ENCODE results near the gene CHRDL1. TPM values are rescaled to one million over a fixed set of nuclear protein-coding genes. Genes with fewer than 3 reads are reported as not detected.
A peak's percentile ranks its signal among the peaks of the same experiment; 100 is the strongest.

Gene CHRDL1
- total and polyA plus RNA-seq, 11 donors = 0.42 to 67.8 (median 1.4) TPM; not detected in 1

DNA sequence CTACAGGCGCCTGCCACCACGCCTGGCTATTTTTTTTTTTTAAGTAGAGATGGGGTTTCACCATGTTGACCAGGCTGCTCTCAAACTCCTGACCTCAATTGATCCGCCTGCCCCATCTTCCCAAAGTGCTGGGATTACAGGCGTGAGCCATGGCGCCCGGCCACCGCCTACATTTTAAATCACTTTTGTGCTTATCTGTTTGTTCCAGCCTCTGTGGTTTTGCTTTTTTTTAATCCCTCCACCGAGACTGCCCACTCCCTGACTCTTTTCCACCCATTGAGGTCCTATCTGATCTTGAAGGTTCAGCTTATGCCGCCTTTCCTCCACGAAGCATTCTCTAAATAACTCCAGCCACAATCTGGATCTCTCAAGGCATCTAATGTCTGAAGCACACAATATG lies 73.5 kb downstream of the CHRDL1 start:
- Histone ChIP-seq H3K9me3 (no peaks in the 10 kb centered on the region), H3K4me1 (no peaks in the 10 kb centered on the region), H3K27me3 (peaks cover 0 to 5% (median 0%) of the 10 kb centered on the region in 9 donors), H3K27ac (no peak overlapping the region), H3K36me3 (no peaks in the 10 kb centered on the region), H3K4me3 (no peak overlapping the region)
- WGBS, 4 donors = 80 to 89% (median 84%) methylated on average over 10 of the region's 10 CpGs
- DNase-seq (no peak), ATAC-seq (no peak)
- no peak for TF ChIP-seq POLR2A (IDR thresholded peaks at IDR 0.05)
- intact Hi-C loops (cut with DNase I) = no loop called here

DNA sequence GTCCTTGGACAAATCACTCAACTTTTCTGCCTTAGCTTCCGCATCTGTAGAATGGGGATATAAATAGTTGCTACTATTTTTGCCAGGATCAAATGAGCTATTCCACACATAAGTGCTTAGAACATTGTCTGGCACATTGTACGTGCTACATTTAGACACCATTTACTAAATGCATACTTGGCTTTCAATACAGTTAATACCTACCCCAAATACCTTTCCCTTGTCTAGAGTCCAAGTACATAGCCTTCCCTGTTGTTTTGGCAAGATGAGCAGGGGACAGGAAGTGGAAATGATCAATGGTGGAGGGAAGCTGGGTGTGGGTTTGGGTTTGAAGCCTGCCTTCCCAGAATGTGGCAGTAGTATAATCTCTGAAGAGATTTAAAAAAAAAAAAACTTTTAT lies 82.0 kb downstream of the CHRDL1 start:
- intact Hi-C loops (cut with DNase I) = no loop called here
- Histone ChIP-seq H3K9me3 (no peaks in the 10 kb centered on the region), H3K27ac (no peak overlapping the region), H3K4me3 (no peak overlapping the region), H3K36me3 (no peaks in the 10 kb centered on the region), H3K27me3 (peaks cover 0 to 25% (median 0%) of the 10 kb centered on the region in 9 donors), H3K4me1 (no peaks in the 10 kb centered on the region)
- 60 to 79% (median 68%) methylated on average over 2 of the region's 2 CpGs for WGBS, 4 donors
- no peak for ATAC-seq
- TF ChIP-seq CTCF (IDR thresholded peaks at IDR 0.05) (no peak), POLR2A (IDR thresholded peaks at IDR 0.05) (no peak)
- DNase-seq = no peak

DNA sequence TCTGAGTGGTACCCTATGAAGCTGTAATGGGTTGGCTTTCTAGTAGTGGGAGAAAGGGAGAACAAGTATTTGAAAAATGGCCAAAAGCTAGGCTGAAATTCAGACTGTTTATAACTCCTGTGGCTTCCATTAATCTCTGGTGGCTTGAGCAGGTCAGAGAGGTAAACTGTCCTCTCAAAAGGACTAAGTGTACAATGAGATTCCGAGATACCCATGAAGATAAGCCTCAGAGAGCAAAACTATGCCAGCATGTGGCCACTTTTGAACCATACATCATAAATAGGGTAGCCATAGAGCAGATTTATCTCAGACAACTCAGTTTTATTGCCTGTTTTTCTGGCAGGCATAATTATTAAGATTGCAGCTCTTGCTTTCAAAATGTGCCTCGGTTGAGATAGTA lies 89.2 kb downstream of the CHRDL1 start:
- ATAC-seq (no peak), DNase-seq (no peak)
- intact Hi-C loops (cut with DNase I) = no loop called here
- H3K9me3 ChIP-seq = no peaks in the 10 kb centered on the region
- H3K4me3 ChIP-seq = no peak overlapping the region
- peak overlapping the region in 1 of 12 donors; percentile 21 for H3K27ac ChIP-seq
- H3K4me1 ChIP-seq = no peaks in the 10 kb centered on the region
- H3K36me3 ChIP-seq = no peaks in the 10 kb centered on the region
- WGBS, 4 donors = 49 to 74% (median 63%) methylated on average over 2 of the region's 2 CpGs
- TF ChIP-seq POLR2A (IDR thresholded peaks at IDR 0.05) (no peak), CTCF (IDR thresholded peaks at IDR 0.05) (no peak)
- peaks cover 0 to 38% (median 0%) of the 10 kb centered on the region in 9 donors for H3K27me3 ChIP-seq

- H3K36me3 ChIP-seq = no peaks in the 10 kb centered on the region
- intact Hi-C loops (cut with DNase I) = no loop called here
- no peaks in the 10 kb centered on the region for H3K4me1 ChIP-seq
- no peak overlapping the region for H3K27ac ChIP-seq
- no peak for DNase-seq
- WGBS, 4 donors = 43 to 51% (median 48%) methylated on average over 4 of the region's 4 CpGs
- no peak overlapping the region for H3K4me3 ChIP-seq
- no peak for TF ChIP-seq CTCF (IDR thresholded peaks at IDR 0.05)
- TF ChIP-seq POLR2A (IDR thresholded peaks at IDR 0.05) = no peak
- no peak for ATAC-seq
- H3K27me3 ChIP-seq = peaks cover 0 to 25% (median 0%) of the 10 kb centered on the region in 9 donors
- no peaks in the 10 kb centered on the region for H3K9me3 ChIP-seq
Measured at GRCh38 chrX:110703641-110704040, 92.0 kb downstream of the CHRDL1 start.

GRCh38 chrX:110699109-110699508 lies 96.5 kb downstream of the CHRDL1 start:
- DNase-seq = no peak
- H3K4me1 ChIP-seq = no peaks in the 10 kb centered on the region
- peak overlapping the region in 1 of 12 donors; percentile 14 for H3K27ac ChIP-seq
- TF ChIP-seq CTCF (IDR thresholded peaks at IDR 0.05) (no peak), POLR2A (IDR thresholded peaks at IDR 0.05) (no peak)
- intact Hi-C loops (cut with DNase I) = no loop called here
- peaks cover 0 to 30% (median 0%) of the 10 kb centered on the region in 9 donors for H3K27me3 ChIP-seq
- H3K4me3 ChIP-seq = no peak overlapping the region
- ATAC-seq = no peak
- no peaks in the 10 kb centered on the region for H3K9me3 ChIP-seq
- no peaks in the 10 kb centered on the region for H3K36me3 ChIP-seq

Measured in heart left ventricle (tissue), 16 donors.